Putamen (tissue), 1 donor: ENCODE data around the gene PTRH1.

Source experiments
- DNase-seq: peaks from one replicate; pipeline ENCODE4 v3.0.0-alpha.2; 2016; ENCODE audit warnings: low spot score

PTRH1 gene

GRCh38 chr9:127697575-127697974 is 17.9 kb downstream of the PTRH1 start:
- DNase-seq, result no peak

- no peak for DNase-seq
These were observed 20.4 kb downstream of the PTRH1 start for GRCh38 chr9:127694890-127695720.

GRCh38 chr9:127693697-127694096 is 21.8 kb downstream of the PTRH1 start:
- DNase-seq, result no peak

GRCh38 chr9:127693143-127693542 is 22.3 kb downstream of the PTRH1 start:
- peak; percentile 61 for DNase-seq

- no peak for DNase-seq
These were observed 23.4 kb downstream of the PTRH1 start for GRCh38 chr9:127692071-127692470.

GRCh38 chr9:127690735-127691134 is 24.7 kb downstream of the PTRH1 start:
- no peak for DNase-seq

- DNase-seq, result no peak
These were observed 26.0 kb downstream of the PTRH1 start for GRCh38 chr9:127689329-127690000.

- no peak for DNase-seq
These were observed 28.7 kb downstream of the PTRH1 start for GRCh38 chr9:127686461-127687393.

GRCh38 chr9:127684576-127684975 is 30.9 kb downstream of the PTRH1 start:
- no peak for DNase-seq

GRCh38 chr9:127683723-127684122 is 31.7 kb downstream of the PTRH1 start:
- no peak for DNase-seq

- DNase-seq, result no peak
These were observed 32.9 kb downstream of the PTRH1 start for GRCh38 chr9:127682351-127683136.

- no peak for DNase-seq
These were observed 34.6 kb downstream of the PTRH1 start for GRCh38 chr9:127680846-127681245.

- no peak for DNase-seq
These were observed 35.2 kb downstream of the PTRH1 start for GRCh38 chr9:127680226-127680625.

- DNase-seq, result peak; percentile 75
These were observed 36.0 kb downstream of the PTRH1 start for GRCh38 chr9:127679506-127679905.

- peak; percentile 41 for DNase-seq
These were observed 38.8 kb downstream of the PTRH1 start for GRCh38 chr9:127676638-127677037.

GRCh38 chr9:127673234-127673633 is 42.2 kb downstream of the PTRH1 start:
- DNase-seq, result no peak

- DNase-seq, result no peak
These were observed 47.6 kb downstream of the PTRH1 start for GRCh38 chr9:127667906-127668305.

GRCh38 chr9:127667127-127667844 is 48.2 kb downstream of the PTRH1 start:
- no peak for DNase-seq

- DNase-seq, result no peak
These were observed 50.6 kb downstream of the PTRH1 start for GRCh38 chr9:127664678-127665507.

- DNase-seq, result no peak
These were observed 51.2 kb downstream of the PTRH1 start for GRCh38 chr9:127664324-127664677.
